ENCODE data around the gene MRPS6.

DNA sequence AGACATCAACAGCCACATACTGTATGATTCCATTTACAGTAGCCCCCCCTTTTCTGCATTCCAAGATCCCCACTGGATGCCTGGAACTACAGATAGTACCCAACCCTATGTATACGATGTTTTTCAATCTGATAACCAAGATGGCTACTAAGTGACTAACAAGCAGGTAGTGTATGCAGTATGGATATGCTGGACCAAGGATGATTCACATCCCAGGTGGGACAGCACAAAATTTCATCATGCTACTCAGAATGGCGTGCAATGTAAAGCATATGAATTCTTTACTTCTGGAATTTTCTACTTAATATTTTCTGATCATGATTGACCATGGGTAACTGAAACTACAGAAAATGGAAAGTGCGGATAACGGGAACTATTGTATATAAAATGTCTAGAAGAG is 30.0 kb upstream of the MRPS6 start:
- TF ChIP-seq CTCF (IDR thresholded peaks at IDR 0.05) (no peak), POLR2A (IDR thresholded peaks at IDR 0.05) (no peak), POLR2AphosphoS5 (IDR thresholded peaks at IDR 0.05) (no peak)
